Activated naive CD8-positive, alpha-beta T cell treated with anti-CD3 and anti-CD28 coated beads, Interleukin-2, amount 50 U/mL, for 24 hours (primary cell): ENCODE results near the gene RCVRN.

Source experiments
- ATAC-seq: fragments of 150-1000 bp; cut with Tn5 transposase; one replicate; pipeline ENCODE4 v1.10.0; 2021
- DNase-seq: peaks from one replicate; pipeline ENCODE4 v3.0.0; 2021
- H3K27ac Mint-ChIP-seq: one replicate; pipeline ENCODE4 v1.8.0; 2021; ENCODE audit warnings: mild to moderate bottlenecking, mixed read lengths
- H3K27me3 Mint-ChIP-seq: one replicate; pipeline ENCODE4 v1.8.0; 2021; ENCODE audit warnings: mixed read lengths
- H3K36me3 Mint-ChIP-seq: one replicate; pipeline ENCODE4 v1.8.0; 2021; ENCODE audit warnings: low read depth, mixed read lengths
- H3K4me1 Mint-ChIP-seq: one replicate; pipeline ENCODE4 v1.8.0; 2021; ENCODE audit warnings: mixed read lengths
- H3K4me3 Mint-ChIP-seq: one replicate; pipeline ENCODE4 v1.8.0; 2021; ENCODE audit warnings: mild to moderate bottlenecking, moderate library complexity, mixed read lengths
- H3K9me3 Mint-ChIP-seq: one replicate; pipeline ENCODE4 v1.8.0; 2021; ENCODE audit warnings: mixed read lengths

The RCVRN gene

GRCh38 chr17:9865586-9865985, 39.5 kb downstream of the RCVRN start:
- no peaks in the 10 kb centered on the region for H3K4me1 Mint-ChIP-seq
- DNase-seq, result no peak
- ATAC-seq, result no peak
- no peak overlapping the region for H3K4me3 Mint-ChIP-seq
- no peaks in the 10 kb centered on the region for H3K27me3 Mint-ChIP-seq
- no peaks in the 10 kb centered on the region for H3K36me3 Mint-ChIP-seq
- peaks cover 11% of the 10 kb centered on the region for H3K9me3 Mint-ChIP-seq
- no peak overlapping the region for H3K27ac Mint-ChIP-seq

- Mint-ChIP-seq H3K4me1 (no peaks in the 10 kb centered on the region), H3K4me3 (no peak overlapping the region), H3K27me3 (peaks cover 2% of the 10 kb centered on the region), H3K36me3 (no peaks in the 10 kb centered on the region), H3K27ac (no peak overlapping the region), H3K9me3 (peaks cover 14% of the 10 kb centered on the region)
- no peak for ATAC-seq
- DNase-seq, result no peak
These were observed 42.1 kb downstream of the RCVRN start for GRCh38 chr17:9862949-9863348.

GRCh38 chr17:9862220-9862619, 42.9 kb downstream of the RCVRN start:
- ATAC-seq (no peak), DNase-seq (no peak)
- Mint-ChIP-seq H3K27ac (no peak overlapping the region), H3K4me1 (no peaks in the 10 kb centered on the region), H3K27me3 (peaks cover 2% of the 10 kb centered on the region), H3K4me3 (no peak overlapping the region), H3K36me3 (no peaks in the 10 kb centered on the region), H3K9me3 (peaks cover 14% of the 10 kb centered on the region)

- DNase-seq, result no peak
- no peak for ATAC-seq
- Mint-ChIP-seq H3K4me1 (no peaks in the 10 kb centered on the region), H3K27ac (no peak overlapping the region), H3K4me3 (no peak overlapping the region), H3K9me3 (peaks cover 14% of the 10 kb centered on the region), H3K27me3 (peaks cover 2% of the 10 kb centered on the region), H3K36me3 (no peaks in the 10 kb centered on the region)
These were observed 44.2 kb downstream of the RCVRN start for GRCh38 chr17:9860851-9861250.

- no peak for ATAC-seq
- Mint-ChIP-seq H3K4me3 (no peak overlapping the region), H3K27ac (no peak overlapping the region), H3K27me3 (peaks cover 2% of the 10 kb centered on the region), H3K4me1 (no peaks in the 10 kb centered on the region), H3K9me3 (peaks cover 8% of the 10 kb centered on the region), H3K36me3 (no peaks in the 10 kb centered on the region)
- DNase-seq, result no peak
These were observed 45.3 kb downstream of the RCVRN start for GRCh38 chr17:9859781-9860180.

GRCh38 chr17:9855036-9855435, 50.0 kb downstream of the RCVRN start:
- Mint-ChIP-seq H3K4me3 (no peak overlapping the region), H3K27ac (no peak overlapping the region), H3K9me3 (peaks cover 4% of the 10 kb centered on the region), H3K4me1 (no peaks in the 10 kb centered on the region), H3K27me3 (peaks cover 11% of the 10 kb centered on the region), H3K36me3 (no peaks in the 10 kb centered on the region)
- ATAC-seq (no peak), DNase-seq (no peak)

GRCh38 chr17:9854255-9854654, 50.8 kb downstream of the RCVRN start:
- Mint-ChIP-seq H3K36me3 (no peaks in the 10 kb centered on the region), H3K27ac (no peak overlapping the region), H3K4me1 (no peaks in the 10 kb centered on the region), H3K4me3 (no peak overlapping the region), H3K27me3 (peaks cover 10% of the 10 kb centered on the region), H3K9me3 (peaks cover 4% of the 10 kb centered on the region)
- DNase-seq (no peak), ATAC-seq (no peak)

- H3K27ac Mint-ChIP-seq, result no peak overlapping the region
- no peak overlapping the region for H3K4me3 Mint-ChIP-seq
- no peaks in the 10 kb centered on the region for H3K36me3 Mint-ChIP-seq
- DNase-seq (no peak), ATAC-seq (no peak)
- H3K9me3 Mint-ChIP-seq, result no peaks in the 10 kb centered on the region
- peaks cover 14% of the 10 kb centered on the region for H3K27me3 Mint-ChIP-seq
- no peaks in the 10 kb centered on the region for H3K4me1 Mint-ChIP-seq
These were observed 54.9 kb downstream of the RCVRN start for GRCh38 chr17:9850151-9850550.
